HT-29 (cell line): ENCODE data around the gene CCDC57. TPM values are rescaled to one million over a fixed set of nuclear protein-coding genes. Genes with fewer than 3 reads are reported as not detected.

Experiments
- DNase-seq: peaks from one replicate; pipeline ENCODE4 v3.0.0-alpha.2; 2015; ENCODE audit warnings: low spot score
- total RNA-seq: library from RNA; depleted of rRNA; stranded (reverse); fragments of >200 nt; shearing (Covaris generic); gene quantifications from 2 replicates; pipeline ENCODE4 v1.2.3, GENCODE V29; 2014

Gene CCDC57
- total RNA-seq, 1 experiment from 2014 or later = 47.6 TPM

GRCh38 chr17:82127315-82127595, 85.4 kb downstream of the CCDC57 start:
- no peak for DNase-seq

GRCh38 chr17:82126556-82127314, 85.9 kb downstream of the CCDC57 start:
- no peak for DNase-seq

- no peak for DNase-seq
These were observed 88.5 kb downstream of the CCDC57 start for GRCh38 chr17:82124101-82124500.

GRCh38 chr17:82121660-82122629, 90.7 kb downstream of the CCDC57 start:
- no peak for DNase-seq

- DNase-seq = no peak
These were observed 91.4 kb downstream of the CCDC57 start for GRCh38 chr17:82121246-82121645.

- DNase-seq = no peak
These were observed 92.5 kb downstream of the CCDC57 start for GRCh38 chr17:82120148-82120547.

- no peak for DNase-seq
These were observed 93.7 kb downstream of the CCDC57 start for GRCh38 chr17:82118815-82119380.

GRCh38 chr17:82118168-82118814, 94.4 kb downstream of the CCDC57 start:
- no peak for DNase-seq

GRCh38 chr17:82117139-82118090, 95.2 kb downstream of the CCDC57 start:
- no peak for DNase-seq

- DNase-seq = no peak
These were observed 96.4 kb downstream of the CCDC57 start for GRCh38 chr17:82116246-82116645.

GRCh38 chr17:82114872-82115271, 97.8 kb downstream of the CCDC57 start:
- no peak for DNase-seq

GRCh38 chr17:82114447-82114846, 98.2 kb downstream of the CCDC57 start:
- no peak for DNase-seq

GRCh38 chr17:82113941-82114340, 98.7 kb downstream of the CCDC57 start:
- no peak for DNase-seq

- no peak for DNase-seq
These were observed 99.2 kb downstream of the CCDC57 start for GRCh38 chr17:82113422-82113821.

- no peak for DNase-seq
These were observed 99.7 kb downstream of the CCDC57 start for GRCh38 chr17:82112914-82113311.

GRCh38 chr17:82112181-82112913, 100.3 kb downstream of the CCDC57 start:
- no peak for DNase-seq

- DNase-seq = peak; percentile 77
These were observed 102.3 kb downstream of the CCDC57 start for GRCh38 chr17:82110298-82110697.

GRCh38 chr17:82108961-82109475, 103.6 kb downstream of the CCDC57 start:
- no peak for DNase-seq

GRCh38 chr17:82108496-82108945, 104.1 kb downstream of the CCDC57 start:
- DNase-seq = no peak

- DNase-seq = no peak
These were observed 104.6 kb downstream of the CCDC57 start for GRCh38 chr17:82108038-82108437.
